Measurements from ENCODE around the gene SETD1B. TPM values are rescaled to one million over a fixed set of nuclear protein-coding genes. Genes with fewer than 3 reads are reported as not detected.
"Not testable (repeated sequence)": the region's sequence is repeated elsewhere in the genome, so short reads cannot be mapped to it uniquely, and the experiment has no call there.

SETD1B gene
- total RNA-seq, 6 donors from 2014 or later, result 9.3 to 47.1 (median 20.4) TPM

GRCh38 chr12:121857322-121858246 is 53.8 kb downstream of the SETD1B start:
- peaks cover 4 to 8% (median 6%) of the 10 kb centered on the region in 4 donors for H3K4me1 ChIP-seq
- TF ChIP-seq POLR2A (IDR thresholded peaks at IDR 0.05) (no peak), POLR2AphosphoS5 (IDR thresholded peaks at IDR 0.05) (no peak), EP300 (IDR thresholded peaks at IDR 0.05) (no peak)
- TF ChIP-seq, protein P1, sequence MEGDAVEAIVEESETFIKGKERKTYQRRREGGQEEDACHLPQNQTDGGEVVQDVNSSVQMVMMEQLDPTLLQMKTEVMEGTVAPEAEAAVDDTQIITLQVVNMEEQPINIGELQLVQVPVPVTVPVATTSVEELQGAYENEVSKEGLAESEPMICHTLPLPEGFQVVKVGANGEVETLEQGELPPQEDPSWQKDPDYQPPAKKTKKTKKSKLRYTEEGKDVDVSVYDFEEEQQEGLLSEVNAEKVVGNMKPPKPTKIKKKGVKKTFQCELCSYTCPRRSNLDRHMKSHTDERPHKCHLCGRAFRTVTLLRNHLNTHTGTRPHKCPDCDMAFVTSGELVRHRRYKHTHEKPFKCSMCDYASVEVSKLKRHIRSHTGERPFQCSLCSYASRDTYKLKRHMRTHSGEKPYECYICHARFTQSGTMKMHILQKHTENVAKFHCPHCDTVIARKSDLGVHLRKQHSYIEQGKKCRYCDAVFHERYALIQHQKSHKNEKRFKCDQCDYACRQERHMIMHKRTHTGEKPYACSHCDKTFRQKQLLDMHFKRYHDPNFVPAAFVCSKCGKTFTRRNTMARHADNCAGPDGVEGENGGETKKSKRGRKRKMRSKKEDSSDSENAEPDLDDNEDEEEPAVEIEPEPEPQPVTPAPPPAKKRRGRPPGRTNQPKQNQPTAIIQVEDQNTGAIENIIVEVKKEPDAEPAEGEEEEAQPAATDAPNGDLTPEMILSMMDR (IDR thresholded peaks at IDR 0.05), result no peak
- no peaks in the 10 kb centered on the region for H3K9me3 ChIP-seq
- ATAC-seq (ENCODE audit: low FRiP score in 2 of 2), result no peak
- WGBS, 2 donors, result 81 to 84% methylated on average over 10 to 11 of the region's 11 CpGs
- no peak for DNase-seq
- no peaks in the 10 kb centered on the region for H3K36me3 ChIP-seq
- H3K27ac ChIP-seq, result peak overlapping the region in 2 of 4 donors; percentile 80 to 84
- H3K4me3 ChIP-seq, result no peak overlapping the region
- no peaks in the 10 kb centered on the region for H3K27me3 ChIP-seq

GRCh38 chr12:121858318-121858661 is 54.5 kb downstream of the SETD1B start:
- WGBS, 2 donors, result 89 to 91% methylated on average over 6 to 10 of the region's 10 CpGs
- TF ChIP-seq POLR2AphosphoS5 (IDR thresholded peaks at IDR 0.05) (no peak), EP300 (IDR thresholded peaks at IDR 0.05) (no peak)
- no peaks in the 10 kb centered on the region for H3K36me3 ChIP-seq
- no peaks in the 10 kb centered on the region for H3K27me3 ChIP-seq
- no peaks in the 10 kb centered on the region for H3K9me3 ChIP-seq
- H3K27ac ChIP-seq, result peak overlapping the region; percentile 64 to 84 (median 74)
- DNase-seq (no peak), ATAC-seq (ENCODE audit: low FRiP score in 2 of 2) (no peak)
- no peak overlapping the region for H3K4me3 ChIP-seq
- peaks cover 4 to 8% (median 6%) of the 10 kb centered on the region in 4 donors for H3K4me1 ChIP-seq

- peak within 1 kb of the TSS; percentile 64 to 84 (median 74) for H3K27ac ChIP-seq
- H3K27me3 ChIP-seq, result no peaks in the 10 kb centered on the region
- H3K36me3 ChIP-seq, result no peaks in the 10 kb centered on the region
- 79 to 82% methylated on average over 10 to 16 of the region's 16 CpGs for WGBS, 2 donors
- no peak for TF ChIP-seq POLR2A (IDR thresholded peaks at IDR 0.05)
- TF ChIP-seq EP300 (IDR thresholded peaks at IDR 0.05), result no peak
- TF ChIP-seq, protein P1 (IDR thresholded peaks at IDR 0.05), result no peak
- no peak for TF ChIP-seq POLR2AphosphoS5 (IDR thresholded peaks at IDR 0.05)
- H3K4me3 ChIP-seq, result no peak within 1 kb of the TSS
- peaks cover 4 to 8% (median 6%) of the 10 kb centered on the region in 4 donors for H3K4me1 ChIP-seq
- H3K9me3 ChIP-seq, result no peaks in the 10 kb centered on the region
- DNase-seq (no peak), ATAC-seq (ENCODE audit: low FRiP score in 2 of 2) (peak; percentile 52 to 87)
These were observed 55.1 kb downstream of the SETD1B start, which contains the start of gene HPD for GRCh38 chr12:121858662-121859572. Gene HPD, minus strand, starts transcription at chr12:121858859. Its CDS starts 36 bp downstream, at chr12:121858823.

- Histone ChIP-seq H3K27ac (peak overlapping the region in 2 of 4 donors; percentile 38 to 84), H3K9me3 (no peaks in the 10 kb centered on the region), H3K36me3 (no peaks in the 10 kb centered on the region), H3K4me3 (no peak overlapping the region), H3K27me3 (no peaks in the 10 kb centered on the region), H3K4me1 (peaks cover 4 to 8% (median 6%) of the 10 kb centered on the region in 4 donors)
- TF ChIP-seq POLR2A (IDR thresholded peaks at IDR 0.05), result no peak
- TF ChIP-seq, protein P1 (IDR thresholded peaks at IDR 0.05), result no peak
- TF ChIP-seq POLR2AphosphoS5 (IDR thresholded peaks at IDR 0.05), result no peak
- no peak for TF ChIP-seq EP300 (IDR thresholded peaks at IDR 0.05)
- ATAC-seq (ENCODE audit: low FRiP score in 2 of 2) (no peak), DNase-seq (no peak)
- WGBS, 2 donors, result 100% methylated on average over 1 of the region's 1 CpG; no CpG with 5 or more reads in 1 of the 2 donors
These were observed 56.4 kb downstream of the SETD1B start for GRCh38 chr12:121860257-121860656.

- not testable (repeated sequence) for H3K9me3 ChIP-seq; H3K4me3 ChIP-seq; H3K4me1 ChIP-seq; ATAC-seq (ENCODE audit: low FRiP score in 2 of 2); H3K27ac ChIP-seq; DNase-seq; H3K27me3 ChIP-seq; H3K36me3 ChIP-seq
- 96 to 100% methylated on average over 2 to 4 of the region's 4 CpGs for WGBS, 2 donors
These were observed 56.9 kb downstream of the SETD1B start for GRCh38 chr12:121860699-121861098.
